Astrocyte of the cerebellum (primary cell): ENCODE measurements around the gene PCF11.
"Not testable (repeated sequence)": the region's sequence is repeated elsewhere in the genome, so short reads cannot be mapped to it uniquely, and the experiment has no call there.

Experiments
- DNase-seq: peaks from one replicate; pipeline ENCODE4 v3.0.0-alpha.2; 2011; ENCODE audit warnings: low read depth
- H3K4me3 ChIP-seq: 2 replicates; pipeline ENCODE4 v1.5.1; 2011; ENCODE audit warnings: mild to moderate bottlenecking, low read depth, low read length, moderate library complexity
- in situ Hi-C: cut with HindIII; loops from 2 replicates; pipeline ENCODE4 v1.10.0; 2017; ENCODE audit warnings: low sequenced_read_pairs
- TF ChIP-seq, protein P1 (sequence below): IDR thresholded peaks from 2 replicates; pipeline ENCODE4 v1.5.1; 2012; ENCODE audit warnings: low read length, low read depth, moderate library complexity, mild to moderate bottlenecking; ENCODE audit errors: missing control alignments

The PCF11 gene

DNA sequence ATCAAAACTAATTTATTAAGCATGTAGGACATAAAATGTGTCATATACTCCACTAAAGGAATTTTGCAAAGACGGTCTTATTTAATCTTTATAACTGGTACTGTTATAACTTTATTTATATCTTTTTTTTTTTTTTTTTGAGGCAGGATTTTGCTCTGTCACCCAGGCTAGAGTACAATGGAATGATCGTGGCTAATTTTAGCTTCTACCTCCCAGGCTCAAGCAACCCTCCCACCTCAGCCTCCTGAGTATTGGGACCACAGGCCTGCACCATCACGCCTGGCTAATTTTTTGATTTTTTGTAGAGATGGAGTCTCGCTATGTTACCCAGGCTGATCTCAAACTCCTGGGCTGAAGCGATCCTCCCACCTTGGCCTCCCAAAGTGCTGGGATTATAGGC, 31.4 kb upstream of the PCF11 start:
- TF ChIP-seq, protein P1, sequence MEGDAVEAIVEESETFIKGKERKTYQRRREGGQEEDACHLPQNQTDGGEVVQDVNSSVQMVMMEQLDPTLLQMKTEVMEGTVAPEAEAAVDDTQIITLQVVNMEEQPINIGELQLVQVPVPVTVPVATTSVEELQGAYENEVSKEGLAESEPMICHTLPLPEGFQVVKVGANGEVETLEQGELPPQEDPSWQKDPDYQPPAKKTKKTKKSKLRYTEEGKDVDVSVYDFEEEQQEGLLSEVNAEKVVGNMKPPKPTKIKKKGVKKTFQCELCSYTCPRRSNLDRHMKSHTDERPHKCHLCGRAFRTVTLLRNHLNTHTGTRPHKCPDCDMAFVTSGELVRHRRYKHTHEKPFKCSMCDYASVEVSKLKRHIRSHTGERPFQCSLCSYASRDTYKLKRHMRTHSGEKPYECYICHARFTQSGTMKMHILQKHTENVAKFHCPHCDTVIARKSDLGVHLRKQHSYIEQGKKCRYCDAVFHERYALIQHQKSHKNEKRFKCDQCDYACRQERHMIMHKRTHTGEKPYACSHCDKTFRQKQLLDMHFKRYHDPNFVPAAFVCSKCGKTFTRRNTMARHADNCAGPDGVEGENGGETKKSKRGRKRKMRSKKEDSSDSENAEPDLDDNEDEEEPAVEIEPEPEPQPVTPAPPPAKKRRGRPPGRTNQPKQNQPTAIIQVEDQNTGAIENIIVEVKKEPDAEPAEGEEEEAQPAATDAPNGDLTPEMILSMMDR = no peak

DNA sequence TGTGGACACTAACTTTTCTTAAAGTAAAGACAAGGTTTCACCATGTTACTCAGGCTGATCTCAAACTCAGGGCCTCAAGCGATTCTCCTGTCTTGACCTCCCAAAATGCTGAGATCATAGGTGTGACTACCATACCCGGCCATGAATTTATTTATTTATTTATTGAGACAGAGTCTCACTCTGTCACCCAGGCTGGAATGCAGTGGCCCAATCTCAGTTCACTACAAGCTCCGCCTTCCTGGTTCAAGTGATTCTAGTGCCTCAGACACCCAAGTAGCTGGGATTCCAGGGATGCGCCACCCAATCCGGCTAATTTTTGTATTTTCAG, 29.7 kb upstream of the PCF11 start:
- DNase-seq = no peak
- in situ Hi-C loops = no loop called here
- no peak overlapping the region for H3K4me3 ChIP-seq
- TF ChIP-seq, protein P1 = no peak

More for the DNA sequence above, 31.4 kb upstream of the PCF11 start:
- no peak overlapping the region for H3K4me3 ChIP-seq
- no peak for DNase-seq
- in situ Hi-C loops = no loop called here

- H3K4me3 ChIP-seq = no peak overlapping the region
- TF ChIP-seq, protein P1 = no peak
- DNase-seq = no peak
- in situ Hi-C loops = no loop called here
Measured at GRCh38 chr11:83132191-83132590, 24.7 kb upstream of the PCF11 start.

DNA sequence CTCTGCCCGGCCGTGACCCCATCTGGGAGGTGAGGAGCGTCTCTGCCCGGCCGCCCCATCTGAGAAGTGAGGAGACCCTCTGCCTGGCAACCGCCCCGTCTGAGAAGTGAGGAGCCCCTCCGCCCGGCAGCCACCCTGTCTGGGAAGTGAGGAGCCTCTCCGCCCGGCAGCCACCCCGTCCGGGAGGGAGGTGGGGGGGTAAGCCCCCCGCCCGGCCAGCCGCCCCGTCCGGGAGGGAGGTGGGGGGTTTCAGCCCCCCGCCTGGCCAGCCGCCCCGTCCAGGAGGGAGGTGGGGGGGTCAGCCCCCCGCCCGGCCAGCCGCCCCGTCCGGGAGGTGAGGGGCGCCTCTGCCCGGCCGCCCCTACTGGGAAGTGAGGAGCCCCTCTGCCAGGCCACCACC, 23.7 kb upstream of the PCF11 start:
- DNase-seq = not testable (repeated sequence)

DNA sequence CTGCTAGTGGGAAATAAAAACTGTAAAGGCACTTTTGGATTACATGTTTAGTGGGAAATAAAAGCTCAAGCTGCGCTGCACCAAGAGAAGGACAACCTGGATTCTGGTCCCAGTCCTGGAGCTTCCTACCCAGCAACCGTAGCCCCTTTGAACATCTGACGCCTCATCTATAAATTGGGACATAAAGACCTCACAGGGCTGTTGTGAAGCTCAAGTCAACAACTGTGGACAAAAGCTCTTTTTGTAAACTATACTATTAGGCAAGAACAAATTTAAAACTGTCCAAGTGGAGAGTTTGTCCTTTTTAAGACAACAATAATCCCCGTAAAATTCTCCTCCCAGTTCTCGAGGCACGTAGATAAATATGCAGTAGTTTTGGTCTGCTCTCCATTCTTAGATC, 17.6 kb upstream of the PCF11 start:
- DNase-seq = no peak
- in situ Hi-C loops = no loop called here
- H3K4me3 ChIP-seq = no peak overlapping the region
- TF ChIP-seq, protein P1 = no peak

More for the DNA sequence above, 23.7 kb upstream of the PCF11 start:
- H3K4me3 ChIP-seq, in situ Hi-C loops: not testable (repeated sequence)

DNA sequence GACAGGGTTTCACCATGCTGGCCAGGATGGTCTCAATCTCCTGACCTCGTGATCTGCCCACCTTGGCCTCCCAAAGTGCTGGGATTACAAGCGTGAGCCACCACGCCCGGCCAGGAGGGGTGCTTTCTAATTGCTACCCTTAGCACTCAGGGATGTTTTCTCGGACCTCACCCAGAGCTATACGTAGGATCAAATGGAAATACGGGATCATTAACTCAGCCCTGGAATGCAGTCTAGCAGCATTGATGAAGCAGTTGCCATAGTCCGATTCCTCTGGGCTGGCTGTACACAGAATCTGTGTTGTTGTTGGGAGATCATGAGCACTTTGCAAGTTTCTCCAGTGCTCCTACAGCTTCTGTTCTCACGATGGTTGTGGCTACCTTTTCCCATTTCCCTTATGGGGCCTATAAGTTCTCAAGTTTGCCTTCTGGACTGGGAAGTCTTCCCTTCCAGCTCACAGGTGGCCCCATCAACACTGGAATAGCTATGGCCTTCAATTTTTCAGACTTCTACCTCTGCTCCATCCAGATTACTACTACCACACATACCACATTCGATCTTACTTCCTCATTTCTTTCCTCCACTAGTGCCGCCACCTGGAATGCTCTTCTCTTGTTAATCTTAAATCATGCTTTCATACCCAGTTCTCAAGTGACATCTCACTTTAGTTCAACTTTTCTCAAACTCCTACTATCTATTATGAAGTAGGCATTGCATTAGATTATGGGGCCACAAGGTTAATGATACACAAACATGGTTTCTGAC, 16.1 kb upstream of the PCF11 start:
- TF ChIP-seq, protein P1 = no peak
- no peak for DNase-seq
- no peak overlapping the region for H3K4me3 ChIP-seq
- in situ Hi-C loops = no loop called here

DNA sequence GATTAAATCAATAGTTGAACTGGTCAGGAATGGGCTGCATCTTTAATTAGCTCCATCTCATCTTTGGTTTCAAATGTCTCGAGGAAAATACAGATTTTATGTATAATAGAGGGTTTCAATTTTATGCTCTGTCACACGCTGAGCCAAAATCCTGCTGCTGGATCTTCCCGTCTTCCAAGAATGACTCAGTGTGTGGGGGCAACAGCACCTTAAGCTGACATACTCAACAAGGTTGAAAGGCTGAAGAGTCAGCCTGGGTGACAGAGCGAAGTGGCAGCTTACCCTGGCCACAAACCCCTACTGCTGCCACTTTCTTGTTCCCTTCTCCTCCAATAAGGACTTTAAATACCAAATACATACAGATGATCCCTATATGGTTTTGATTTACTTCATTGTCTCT, 9.0 kb upstream of the PCF11 start:
- TF ChIP-seq, protein P1 = no peak
- in situ Hi-C loops = no loop called here
- no peak for DNase-seq
- H3K4me3 ChIP-seq = no peak overlapping the region
